GM18951 (cell line): Measurements from ENCODE around the gene NEGR1.

ENCODE experiments used
- POLR2A ChIP-seq: IDR thresholded peaks from 4 replicates; pipeline ENCODE4 v1.6.1; 2011; ENCODE audit warnings: mild to moderate bottlenecking; ENCODE audit not compliant: insufficient read length, insufficient read depth; ENCODE audit errors: extremely low read depth
- in situ Hi-C: fragments of 300-500 bp; cut with MboI; formaldehyde crosslinking; loops from one replicate; pipeline ENCODE4 v1.12.0; 2022; ENCODE audit warnings: low sequenced_read_pairs, mixed read lengths, inconsistent platforms; ENCODE audit not compliant: unreplicated experiment

Gene NEGR1

DNA sequence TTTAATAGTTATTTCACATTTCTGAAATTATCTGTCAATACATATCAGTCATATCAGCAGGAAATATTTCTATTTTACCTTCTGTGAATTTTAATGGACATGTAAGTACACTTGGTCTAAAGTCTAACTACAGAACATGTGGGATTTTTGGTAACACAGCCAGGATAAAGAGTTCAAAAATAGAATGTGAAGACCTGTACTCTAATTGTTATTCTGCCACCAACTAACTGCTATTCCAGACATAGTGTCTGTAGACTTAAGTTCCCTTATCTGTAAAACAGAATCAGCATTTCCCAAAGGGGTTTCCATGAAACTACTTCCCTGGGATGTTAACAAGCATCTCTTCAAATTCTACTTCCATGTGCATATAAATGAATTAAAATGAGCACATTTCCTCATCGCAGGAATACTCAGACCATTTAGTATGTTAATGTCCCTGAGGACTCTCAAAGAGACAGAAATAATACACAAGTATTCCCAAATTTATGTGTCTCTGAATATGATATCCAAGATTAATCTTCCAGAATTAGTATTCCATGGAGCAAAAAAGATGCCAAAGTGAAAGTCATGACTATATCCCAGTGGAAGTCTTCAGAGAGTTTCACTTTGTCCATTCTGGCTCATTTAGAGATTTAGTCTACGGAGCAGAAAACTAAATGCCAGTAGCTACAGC lies 325.6 kb downstream of the NEGR1 start:
- no peak for TF ChIP-seq POLR2A
- in situ Hi-C loops: no loop called here

DNA sequence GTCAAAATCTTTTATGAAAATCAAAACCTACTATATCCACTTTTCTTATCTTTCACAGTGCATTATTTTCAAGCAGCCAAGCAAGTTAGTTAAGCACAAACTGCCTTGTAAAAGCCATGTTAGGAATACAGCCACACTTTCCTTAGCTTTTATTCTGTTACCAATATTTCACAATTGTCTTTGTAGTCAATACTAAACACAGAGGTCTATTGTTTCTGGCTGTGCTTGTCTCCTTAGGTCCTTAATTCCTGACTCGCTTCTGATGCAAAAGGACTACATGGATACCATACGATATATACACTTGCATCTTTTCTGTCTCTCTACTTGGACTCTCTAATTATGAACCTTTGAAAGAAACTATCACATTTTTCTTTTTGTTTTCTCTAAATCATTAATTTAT lies 331.8 kb downstream of the NEGR1 start:
- in situ Hi-C loops: no loop called here
- TF ChIP-seq POLR2A: no peak

DNA sequence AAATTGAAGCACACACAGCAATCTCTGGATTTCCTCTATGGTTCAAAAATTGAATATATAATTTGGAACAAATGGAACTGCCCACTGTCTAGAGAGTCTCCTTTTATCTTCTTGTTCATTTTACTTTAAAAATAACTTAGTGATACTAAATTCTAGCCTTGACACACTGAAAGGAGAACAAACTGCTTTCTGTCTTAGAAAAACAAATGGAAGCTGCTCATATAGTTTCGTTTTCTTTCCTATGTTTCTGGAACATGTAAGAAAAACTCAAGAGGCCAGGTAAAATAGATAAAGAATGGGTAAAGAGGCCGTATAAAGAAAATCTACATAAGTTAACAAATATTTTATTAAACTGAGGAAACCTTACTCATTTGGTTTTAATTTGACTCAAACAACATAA lies 332.7 kb downstream of the NEGR1 start:
- in situ Hi-C loops: no loop called here
- no peak for TF ChIP-seq POLR2A

DNA sequence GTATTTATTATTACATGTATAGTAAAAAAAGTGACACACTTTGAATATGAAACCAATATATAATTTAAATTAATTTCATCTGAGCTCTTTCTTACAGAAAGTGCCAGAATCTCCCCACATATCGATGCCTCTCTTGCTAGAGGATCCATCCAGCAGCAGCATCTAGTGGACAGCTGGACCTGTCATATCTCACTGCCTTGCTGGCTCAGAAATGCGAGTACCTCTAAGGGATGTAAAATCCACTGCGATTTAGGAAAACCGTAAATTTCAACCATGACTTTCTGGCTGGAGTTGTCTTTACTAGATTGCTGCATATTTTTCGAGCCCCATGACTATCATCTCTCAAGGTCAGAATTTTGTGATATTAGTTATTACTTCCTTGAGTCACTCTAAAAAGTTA lies 333.8 kb downstream of the NEGR1 start:
- in situ Hi-C loops: no loop called here
- TF ChIP-seq POLR2A: no peak

DNA sequence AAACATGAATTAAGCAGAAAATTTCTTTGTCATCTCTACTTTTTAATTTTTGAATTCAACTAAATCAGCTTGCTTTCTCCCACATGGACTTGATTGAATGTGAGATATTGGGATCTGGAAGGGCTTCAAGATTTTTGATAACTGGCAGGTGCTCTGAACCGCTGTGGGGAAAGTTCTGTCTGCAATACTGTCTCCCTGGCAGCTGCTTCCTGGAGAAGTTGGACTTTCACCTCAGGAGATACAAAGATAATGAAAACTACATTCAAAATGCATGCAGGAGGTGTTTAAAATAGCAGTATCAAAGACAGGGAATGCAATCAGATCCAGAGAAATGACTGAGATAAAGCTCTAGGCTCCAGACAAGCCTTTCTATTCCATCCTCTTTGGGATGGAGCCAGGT lies 338.3 kb downstream of the NEGR1 start:
- no peak for TF ChIP-seq POLR2A
- in situ Hi-C loops: no loop called here

DNA sequence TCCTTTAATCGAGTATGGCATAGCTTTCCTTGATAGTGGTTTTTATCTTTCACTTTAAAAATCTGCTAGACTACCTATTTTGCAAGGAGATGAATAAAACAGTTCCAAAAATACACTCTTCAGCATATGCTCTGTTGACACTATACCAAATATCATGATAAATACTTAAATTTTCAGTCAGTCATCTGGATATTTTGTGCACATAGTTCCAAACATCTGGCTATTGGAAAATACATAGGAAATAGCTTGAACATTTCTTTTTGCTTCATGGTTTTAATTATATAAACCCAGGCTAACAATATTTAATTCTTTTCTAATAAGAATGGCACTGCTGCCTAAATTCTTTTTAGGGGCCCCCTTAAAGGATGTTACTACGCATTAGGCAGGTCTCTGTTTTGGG lies 342.1 kb downstream of the NEGR1 start:
- in situ Hi-C loops: no loop called here
- no peak for TF ChIP-seq POLR2A

DNA sequence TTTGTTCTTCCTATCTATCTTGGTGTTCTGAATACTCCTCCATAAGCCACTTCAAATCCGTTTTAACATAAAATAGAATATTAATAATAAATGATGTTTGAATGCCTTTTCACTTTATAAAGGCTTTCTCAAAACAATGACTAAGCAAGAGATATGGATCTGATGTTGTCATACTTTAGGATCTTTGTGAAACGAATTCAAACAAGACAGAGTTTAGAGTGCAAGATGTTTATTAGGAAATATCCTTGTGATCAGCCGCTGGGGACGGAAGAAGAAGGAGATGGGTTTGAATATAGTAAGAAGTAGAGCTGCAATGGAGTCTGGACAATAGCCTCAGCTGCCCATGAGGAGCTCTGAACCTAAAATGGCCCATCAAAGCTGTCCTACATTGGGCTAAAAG lies 351.8 kb downstream of the NEGR1 start:
- in situ Hi-C loops: no loop called here
- no peak for TF ChIP-seq POLR2A

DNA sequence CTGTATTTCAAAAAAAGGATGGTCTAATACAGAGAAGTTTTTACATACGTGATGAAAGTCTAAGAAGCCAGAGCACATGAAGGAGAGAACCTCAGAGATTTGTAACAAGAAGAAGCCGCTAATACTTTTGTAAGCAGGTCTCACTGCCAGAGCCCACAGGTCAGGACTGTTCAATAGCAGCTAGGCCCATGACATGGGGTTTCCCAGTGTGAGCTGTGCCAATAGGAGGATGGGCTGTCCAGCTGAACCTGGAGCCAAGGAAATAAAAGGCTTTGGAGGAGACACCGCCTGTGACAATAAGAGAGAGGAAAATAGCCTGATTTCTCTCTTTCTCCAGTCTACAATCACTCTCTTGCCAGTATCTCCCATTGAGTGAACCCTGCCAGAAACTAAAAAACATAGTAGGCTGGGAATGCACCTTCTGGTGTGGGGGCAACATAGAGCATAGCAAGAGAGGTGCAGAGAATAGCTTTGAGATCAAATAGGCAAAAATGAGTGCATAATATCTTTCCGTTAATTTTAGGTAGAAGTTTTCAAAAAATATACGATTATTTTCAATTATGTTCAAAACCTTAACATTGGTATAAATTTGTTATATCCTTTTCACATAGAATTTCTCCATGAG lies 360.3 kb downstream of the NEGR1 start:
- TF ChIP-seq POLR2A: no peak
- in situ Hi-C loops: no loop called here

DNA sequence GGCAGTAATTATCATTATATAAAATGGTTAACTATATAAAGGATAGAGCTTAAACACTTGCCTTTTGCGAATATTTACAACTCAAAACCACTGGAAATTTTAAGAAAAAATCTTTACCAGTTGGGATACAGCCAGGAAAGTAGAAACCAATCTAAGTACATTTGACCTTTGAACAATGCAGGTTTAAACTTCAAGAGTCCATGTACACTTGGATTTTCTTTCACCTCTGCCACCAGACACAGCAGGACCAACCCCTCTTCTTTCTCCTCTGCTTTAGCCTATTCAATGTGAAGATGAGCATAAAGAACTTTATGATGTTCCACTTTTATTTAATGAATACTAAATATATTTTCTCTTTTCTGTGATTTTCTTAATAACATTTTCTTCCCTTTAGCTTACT lies 361.1 kb downstream of the NEGR1 start:
- TF ChIP-seq POLR2A: no peak
- in situ Hi-C loops: no loop called here

DNA sequence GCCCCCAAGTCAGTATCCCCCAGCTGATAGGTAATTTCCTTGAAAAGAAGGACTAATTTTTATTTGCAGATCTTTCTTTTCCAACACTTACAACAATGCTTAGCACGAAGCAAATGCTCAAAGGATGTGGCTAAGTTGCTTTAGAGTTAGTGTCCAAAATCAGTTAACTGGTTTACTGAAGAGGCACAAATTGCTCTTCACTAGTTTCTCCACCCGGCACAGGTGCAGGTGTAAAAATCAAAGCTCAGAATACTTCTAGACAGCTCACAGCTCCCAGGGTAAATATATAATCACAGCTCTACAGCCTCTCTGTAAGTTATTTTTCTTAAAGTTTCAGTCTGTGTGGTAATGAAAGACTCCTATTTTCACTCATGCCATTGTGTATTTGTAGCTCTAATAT lies 361.8 kb downstream of the NEGR1 start:
- in situ Hi-C loops: no loop called here

DNA sequence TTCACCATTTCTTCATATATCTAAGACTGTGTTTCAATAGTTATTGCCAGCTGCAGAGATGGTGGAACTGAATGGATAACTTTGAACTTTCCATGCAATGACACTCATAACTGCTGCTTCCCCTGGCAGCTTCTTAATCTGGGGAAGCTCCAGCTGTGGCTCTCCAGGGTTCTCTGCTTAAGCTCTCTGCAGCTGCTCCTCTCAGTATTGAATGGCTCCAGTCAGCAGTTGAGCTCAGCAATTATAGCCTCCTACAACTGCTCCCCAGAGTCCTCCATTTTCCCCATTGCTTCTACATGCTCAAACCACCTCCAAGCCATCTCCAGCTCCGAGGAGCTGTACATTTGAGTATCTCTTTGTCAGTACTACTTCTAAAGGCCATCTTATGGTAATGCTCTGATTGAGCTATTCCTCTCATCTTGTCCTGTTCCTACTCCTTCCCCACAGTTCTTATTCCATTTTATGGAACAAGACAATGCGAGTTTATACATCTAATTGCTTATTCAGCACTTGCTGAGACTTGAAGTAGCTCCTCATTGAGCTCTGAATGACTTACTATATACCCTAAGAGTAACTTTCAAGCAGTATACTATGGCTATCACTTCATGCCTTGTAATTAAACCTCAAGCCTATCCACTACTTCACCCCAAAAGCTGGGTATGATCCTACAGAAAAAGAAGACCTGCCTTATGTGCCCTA lies 362.4 kb downstream of the NEGR1 start:
- TF ChIP-seq POLR2A: no peak
- in situ Hi-C loops: no loop called here

More for the DNA sequence above, 361.8 kb downstream of the NEGR1 start:
- no peak for TF ChIP-seq POLR2A

DNA sequence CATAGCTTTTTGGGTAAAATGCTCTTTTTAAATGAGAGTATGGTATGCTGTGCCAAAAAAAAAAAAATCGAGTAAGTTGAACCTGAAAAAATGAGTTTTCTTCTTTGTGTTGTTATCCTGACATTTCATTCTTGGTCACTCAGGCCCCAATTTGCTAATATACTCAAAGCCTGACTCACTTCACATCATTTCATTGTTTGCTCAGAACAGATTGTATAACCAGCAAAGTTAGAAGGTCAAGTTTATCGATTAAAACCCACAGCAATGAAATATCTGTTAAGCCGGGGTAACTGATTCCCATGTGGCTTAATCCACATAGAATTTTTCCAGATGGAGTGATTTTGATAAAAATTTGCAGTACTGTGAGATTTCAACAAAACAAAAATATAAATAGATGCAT lies 363.7 kb downstream of the NEGR1 start:
- TF ChIP-seq POLR2A: no peak
- in situ Hi-C loops: no loop called here

DNA sequence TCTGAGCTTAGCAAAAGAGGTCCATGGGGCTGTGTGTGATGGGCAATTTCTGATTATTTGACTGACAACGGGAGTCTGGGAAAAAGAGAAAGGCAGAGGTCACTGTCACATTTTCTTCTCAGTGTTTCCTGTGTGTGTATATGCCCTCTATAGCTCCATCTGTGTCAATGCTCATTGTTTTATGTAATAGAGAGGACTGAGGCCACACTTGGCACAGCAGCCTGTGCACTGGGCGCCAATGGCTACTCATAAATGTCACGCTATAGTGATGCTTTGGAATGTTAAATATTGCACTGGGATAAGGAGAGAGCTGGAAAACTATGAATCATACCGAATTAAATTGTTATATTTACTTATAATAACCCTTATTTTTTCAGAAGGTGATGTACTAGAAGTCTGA lies 365.4 kb downstream of the NEGR1 start:
- TF ChIP-seq POLR2A: no peak
- in situ Hi-C loops: no loop called here

DNA sequence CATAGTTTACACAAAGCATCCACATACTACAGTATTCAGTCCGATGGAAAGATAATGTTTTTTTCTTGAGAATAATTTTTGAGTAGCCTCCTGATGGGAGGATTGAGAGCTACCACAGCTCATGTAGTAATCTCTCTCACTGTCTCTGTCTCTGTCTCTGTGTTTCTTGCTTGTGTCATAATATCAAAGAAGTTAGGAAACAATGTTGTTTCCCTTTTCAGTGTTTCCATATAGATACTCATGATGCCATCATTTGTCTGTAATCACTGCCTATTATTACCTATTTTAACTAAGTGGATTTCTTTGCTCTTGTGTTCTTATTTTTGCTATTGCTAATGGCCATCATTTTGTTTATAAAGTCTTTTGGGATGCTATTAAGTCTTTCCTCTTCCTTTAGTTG lies 367.7 kb downstream of the NEGR1 start:
- in situ Hi-C loops: no loop called here

More for the DNA sequence above, 367.7 kb downstream of the NEGR1 start:
- TF ChIP-seq POLR2A: no peak
